Sigmoid colon (tissue), 7 donors: ENCODE measurements around the gene RPN2. TPM values are rescaled to one million over a fixed set of nuclear protein-coding genes. Genes with fewer than 3 reads are reported as not detected.

Experiments
- DNase-seq: peaks from one replicate; pipeline ENCODE4 v3.0.0-alpha.2; 2019
- H3K27ac ChIP-seq, 4 donors: fragments of 200-600 bp; sonication (generic); one replicate each; pipeline ENCODE4 v1.5.1; 2016 to 2019; ENCODE audit warnings: mild to moderate bottlenecking in 1 of 4
- H3K27me3 ChIP-seq, 3 donors: fragments of 200-600 bp; sonication (generic); one replicate each; pipeline ENCODE4 v1.5.1; 2019; ENCODE audit warnings: mild to moderate bottlenecking in 1 of 3
- H3K36me3 ChIP-seq, 4 donors: fragments of 200-600 bp; sonication (generic); one replicate each; pipeline ENCODE4 v1.5.1; 2016 to 2019
- H3K4me1 ChIP-seq, 4 donors: fragments of 200-600 bp; sonication (generic); one replicate each; pipeline ENCODE4 v1.5.1; 2017 to 2019
- H3K4me3 ChIP-seq, 4 donors: fragments of 200-600 bp; sonication (generic); one replicate each; pipeline ENCODE4 v1.5.1; 2017 to 2019; ENCODE audit warnings: mild to moderate bottlenecking in 2 of 4, moderate library complexity in 1 of 4
- H3K9me3 ChIP-seq, 4 donors: fragments of 200-600 bp in 3 of 4; sonication (generic) in 3 of 4; one replicate each; pipeline versions ENCODE4 v1.5.1 to v1.6.1; 2013 to 2019
- CTCF ChIP-seq, 4 experiments: fragments of 450-650 bp in 3 of 4; fragments of 200-600 bp in 1 of 4; IDR thresholded peaks; one replicate each; pipeline ENCODE4 v1.5.1; 2016 to 2019; ENCODE audit warnings: antibody characterized with exemption in 4 of 4, mild to moderate bottlenecking in 3 of 4, moderate library complexity in 2 of 4
- EP300 ChIP-seq, 4 donors: sonication (generic); formaldehyde crosslinking; IDR thresholded peaks; one replicate each; pipeline ENCODE4 v1.6.1; 2017; ENCODE audit warnings: antibody characterized with exemption in 4 of 4
- POLR2A ChIP-seq, 2 donors: fragments of 450-650 bp; IDR thresholded peaks; one replicate each; pipeline ENCODE4 v1.6.1; 2016; ENCODE audit warnings: antibody characterized with exemption in 2 of 2, mild to moderate bottlenecking in 2 of 2, moderate library complexity in 2 of 2
- POLR2AphosphoS5 ChIP-seq, 4 donors: sonication (generic); formaldehyde crosslinking; IDR thresholded peaks; one replicate each; pipeline ENCODE4 v1.6.1; 2017; ENCODE audit warnings: antibody characterized with exemption in 4 of 4
- WGBS, 2 donors: extraction: QIAGEN DNeasy Blood & Tissue Kit; methylation state at CpG; one replicate each; pipeline ENCODE4 v1.1.7; 2013; 5-methylcytosine and 5-hydroxymethylcytosine counted together
- intact Hi-C: fragments of 100-400 bp; cut with DNase I; formaldehyde crosslinking; loops from one replicate; pipeline ENCODE4 v1.15.1; 2023
- polyA plus RNA-seq, 3 donors: library from polyadenylated mRNA; stranded (reverse); fragments of 200-250 nt; gene quantifications; one replicate each; pipeline ENCODE4 v1.2.3, GENCODE V29; 2013
- total RNA-seq, 4 donors: library from RNA; depleted of rRNA; stranded (reverse); fragments of >200 nt; gene quantifications; one replicate each; pipeline ENCODE4 v1.1.0, GENCODE V29; 2016
- donor health status: healthy with polysubstance abuse.
- donor health status: Bipolar disorder and iron deficiency.
- donor health status: healthy.

The RPN2 gene
- total and polyA plus RNA-seq, 7 donors = 21.6 to 142 (median 72.8) TPM

GRCh38 chr20:37273988-37274387 is 94.9 kb downstream of the RPN2 start:
- Histone ChIP-seq H3K9me3 (no peaks in the 10 kb centered on the region), H3K4me3 (no peak overlapping the region), H3K4me1 (peaks cover 5 to 14% (median 12%) of the 10 kb centered on the region in 4 donors), H3K36me3 (no peaks in the 10 kb centered on the region), H3K27me3 (no peaks in the 10 kb centered on the region), H3K27ac (no peak overlapping the region)
- no peak for DNase-seq
- WGBS, 2 donors = 93% methylated on average over 1 of the region's 1 CpG; no CpG with 5 or more reads in 1 of the 2 donors
- intact Hi-C loops = loop anchor here (2.0 kb wide), 1 partner anchor 255 kb away; no protein-coding TSS in a partner anchor
- TF ChIP-seq EP300 (IDR thresholded peaks at IDR 0.05) = no peak
- TF ChIP-seq CTCF (IDR thresholded peaks at IDR 0.05) = no peak
- TF ChIP-seq POLR2AphosphoS5 (IDR thresholded peaks at IDR 0.05) = no peak
- TF ChIP-seq POLR2A (IDR thresholded peaks at IDR 0.05) = no peak

- no peak for TF ChIP-seq POLR2A (IDR thresholded peaks at IDR 0.05)
- no peak for TF ChIP-seq EP300 (IDR thresholded peaks at IDR 0.05)
- no peak for TF ChIP-seq CTCF (IDR thresholded peaks at IDR 0.05)
- TF ChIP-seq POLR2AphosphoS5 (IDR thresholded peaks at IDR 0.05) = no peak
- no peaks in the 10 kb centered on the region for H3K9me3 ChIP-seq
- H3K27me3 ChIP-seq = no peaks in the 10 kb centered on the region
- H3K4me1 ChIP-seq = peaks cover 5 to 14% (median 12%) of the 10 kb centered on the region in 4 donors
- 59 to 80% methylated on average over 5 of the region's 5 CpGs for WGBS, 2 donors
- intact Hi-C loops = loop anchor here (2.0 kb wide), 1 partner anchor 254 kb away; no protein-coding TSS in a partner anchor
- no peaks in the 10 kb centered on the region for H3K36me3 ChIP-seq
- DNase-seq = no peak
- H3K4me3 ChIP-seq = no peak overlapping the region
- no peak overlapping the region for H3K27ac ChIP-seq
Observed at GRCh38 chr20:37274851-37275524, 95.9 kb downstream of the RPN2 start.

GRCh38 chr20:37276494-37277252 is 97.5 kb downstream of the RPN2 start:
- WGBS, 2 donors = 12 to 22% methylated on average over 15 of the region's 15 CpGs
- Histone ChIP-seq H3K27me3 (no peaks in the 10 kb centered on the region), H3K4me1 (peaks cover 5 to 14% (median 12%) of the 10 kb centered on the region in 4 donors), H3K36me3 (no peaks in the 10 kb centered on the region), H3K9me3 (no peaks in the 10 kb centered on the region), H3K27ac (peak overlapping the region; percentile 38 to 63 (median 48)), H3K4me3 (no peak overlapping the region)
- intact Hi-C loops = no loop called here
- TF ChIP-seq EP300 (IDR thresholded peaks at IDR 0.05) = no peak
- TF ChIP-seq POLR2AphosphoS5 (IDR thresholded peaks at IDR 0.05) = peak in 1 of 4 donors; percentile 41
- TF ChIP-seq CTCF (IDR thresholded peaks at IDR 0.05) = peak in 1 of 4 experiments; percentile 22
- no peak for TF ChIP-seq POLR2A (IDR thresholded peaks at IDR 0.05)
- peak; percentile 86 for DNase-seq

GRCh38 chr20:37277253-37277593 is 98.1 kb downstream of the RPN2 start:
- Histone ChIP-seq H3K36me3 (no peaks in the 10 kb centered on the region), H3K27ac (peak overlapping the region; percentile 38 to 63 (median 48)), H3K27me3 (no peaks in the 10 kb centered on the region), H3K4me3 (no peak overlapping the region), H3K9me3 (no peaks in the 10 kb centered on the region), H3K4me1 (peaks cover 5 to 14% (median 12%) of the 10 kb centered on the region in 4 donors)
- DNase-seq = no peak
- TF ChIP-seq CTCF (IDR thresholded peaks at IDR 0.05) = no peak
- TF ChIP-seq POLR2A (IDR thresholded peaks at IDR 0.05) = no peak
- no peak for TF ChIP-seq POLR2AphosphoS5 (IDR thresholded peaks at IDR 0.05)
- no peak for TF ChIP-seq EP300 (IDR thresholded peaks at IDR 0.05)
- intact Hi-C loops = no loop called here
- 62 to 67% methylated on average over 2 of the region's 2 CpGs for WGBS, 2 donors
